NCI-H1092 (cell line): ENCODE measurements around the gene SNRPF.
"Not testable (repeated sequence)": the region's sequence is repeated elsewhere in the genome, so short reads cannot be mapped to it uniquely, and the experiment has no call there.

ENCODE experiments used
- DNase-seq: peaks from one replicate; lab custom pipeline; 2025; lab: John Stamatoyannopoulos, UW

The SNRPF gene

DNA sequence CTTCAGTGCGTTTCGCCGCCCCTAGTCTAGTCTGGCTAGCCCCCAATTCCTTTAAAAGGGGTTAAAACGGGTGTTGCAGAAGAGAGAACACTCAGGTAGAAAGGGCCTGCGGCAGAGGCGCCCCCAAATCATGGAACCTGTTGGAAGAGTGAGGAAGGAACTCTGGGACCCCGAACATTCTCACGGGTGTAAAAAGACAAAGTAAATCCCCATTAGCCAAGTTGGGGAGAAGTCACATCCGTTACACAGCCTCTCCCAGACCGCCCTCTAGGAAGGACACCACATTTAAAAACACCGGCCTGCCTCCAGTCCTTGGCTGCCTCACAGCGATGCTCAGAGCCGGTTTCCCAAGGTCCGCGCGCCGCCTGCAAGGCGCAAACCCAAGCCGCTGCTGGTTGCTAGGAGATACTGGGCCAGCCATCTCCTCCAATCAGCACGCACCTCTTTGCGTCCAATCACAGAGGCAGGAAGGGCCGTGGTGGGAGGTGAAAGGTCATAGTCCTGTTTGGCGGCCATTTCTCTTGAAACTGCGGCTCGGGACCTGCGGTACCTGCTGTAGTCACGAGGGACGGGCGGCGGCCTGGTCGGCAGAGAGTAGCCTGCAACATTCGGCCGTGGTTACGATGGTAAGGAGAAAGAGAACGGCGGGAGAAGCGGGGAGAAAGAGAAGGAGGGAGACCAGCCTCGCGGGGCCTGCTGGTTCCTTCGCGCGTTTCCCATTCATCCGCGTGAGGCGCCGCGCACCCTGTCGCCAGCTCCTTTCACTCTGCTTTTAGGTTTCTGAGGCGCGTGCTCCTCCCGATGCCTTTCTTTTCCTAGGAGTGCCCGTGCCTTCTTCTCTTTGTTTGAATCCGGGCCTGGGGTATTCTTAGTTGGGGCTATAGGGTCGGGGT, at the start of gene SNRPF:
Gene SNRPF (plus strand): TSS at position 502 of the 893 bp plus-strand sequence. CDS start 122 bp downstream, at position 624.
- peak; percentile 86 for DNase-seq

DNA sequence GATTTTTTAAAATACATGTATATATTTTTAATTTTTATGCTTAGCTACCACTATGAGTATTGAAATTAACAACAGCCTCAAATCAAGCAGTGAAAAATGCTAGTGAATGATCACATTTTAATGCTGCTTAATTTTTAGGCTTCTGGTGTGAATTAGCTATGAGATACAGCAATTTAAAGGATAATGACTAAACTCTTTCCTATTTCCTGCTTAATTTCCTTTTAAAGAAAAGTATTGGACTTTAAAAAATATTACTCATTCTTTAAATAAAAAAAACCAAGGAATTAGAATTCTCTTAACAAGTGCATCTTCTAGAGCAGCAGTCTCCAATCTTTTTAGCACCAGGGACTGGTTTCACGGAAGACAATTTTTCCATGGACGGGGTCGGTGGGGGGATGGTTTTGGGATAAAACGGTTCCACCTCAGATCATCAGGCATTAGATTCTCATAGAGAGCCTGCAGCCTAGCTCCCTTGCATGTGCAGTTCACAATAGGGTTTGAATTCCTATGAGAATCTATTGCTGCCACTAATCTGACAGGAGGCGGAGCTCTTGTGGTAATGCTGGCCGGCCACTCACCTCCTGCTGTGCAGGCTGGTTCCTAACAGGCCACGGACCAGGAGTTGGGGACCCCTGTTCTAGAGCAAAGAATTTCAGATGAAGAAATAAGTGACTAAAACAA, 49.6 kb upstream of the SNRPF start:
- DNase-seq = no peak

GRCh38 chr12:95810411-95810810, 48.3 kb upstream of the SNRPF start:
- DNase-seq = no peak

- not testable (repeated sequence) for DNase-seq
These were observed 46.6 kb upstream of the SNRPF start for GRCh38 chr12:95812155-95812554.

DNA sequence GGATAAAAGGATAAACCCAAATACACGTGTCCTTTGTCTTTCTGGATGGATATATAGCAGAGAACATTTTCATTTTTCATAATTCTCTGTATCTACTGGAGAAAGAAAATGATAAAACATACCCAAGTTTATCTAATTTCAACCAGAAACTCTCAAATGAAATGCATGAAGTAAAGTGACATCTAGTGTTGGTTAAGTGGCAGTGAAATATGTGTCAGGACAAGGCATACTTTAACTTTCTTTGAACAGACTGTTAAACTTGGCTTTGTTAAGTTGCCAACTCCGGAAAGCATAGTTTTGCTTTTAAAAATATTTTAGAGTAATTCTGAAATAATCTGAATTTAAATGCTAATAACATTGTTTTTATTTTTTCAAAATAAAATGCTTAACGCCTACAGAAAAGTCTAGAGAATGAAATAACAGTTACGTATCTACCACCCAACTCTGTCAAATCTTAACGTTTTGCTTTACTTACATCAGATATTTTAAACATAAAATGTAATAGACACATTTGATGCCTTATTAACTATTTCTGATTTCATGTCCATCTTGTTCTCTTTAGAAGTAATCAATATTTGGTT, 43.0 kb upstream of the SNRPF start:
- peak; percentile 4 for DNase-seq

- peak; percentile 40 for DNase-seq
These were observed 38.6 kb upstream of the SNRPF start for GRCh38 chr12:95820096-95820703.

GRCh38 chr12:95829395-95829794, 29.4 kb upstream of the SNRPF start:
- no peak for DNase-seq

GRCh38 chr12:95830335-95831089, 28.2 kb upstream of the SNRPF start:
- no peak for DNase-seq

DNA sequence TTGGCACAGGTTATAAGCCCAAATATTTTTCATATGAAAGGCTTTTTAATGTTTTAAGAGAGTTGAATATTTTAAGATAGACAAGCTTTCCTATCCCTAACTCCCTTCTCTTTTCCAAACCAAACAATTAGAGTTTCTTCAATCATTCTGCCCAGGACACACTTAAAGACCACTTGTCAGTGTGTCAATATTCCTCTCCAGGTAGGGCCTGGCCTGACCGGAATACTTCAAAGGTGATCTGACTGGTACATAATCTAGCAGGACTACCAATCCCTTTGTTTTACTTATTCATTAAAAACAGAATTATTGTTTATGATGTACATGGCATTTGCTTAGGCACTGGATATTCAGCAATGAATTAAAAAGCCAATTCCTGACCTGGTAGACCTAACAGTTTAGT, 24.2 kb upstream of the SNRPF start:
- no peak for DNase-seq

GRCh38 chr12:95836185-95836609, 22.6 kb upstream of the SNRPF start:
- peak; percentile 15 for DNase-seq

GRCh38 chr12:95836630-95837239, 22.0 kb upstream of the SNRPF start:
- DNase-seq = no peak

GRCh38 chr12:95837240-95838038, 21.3 kb upstream of the SNRPF start:
- DNase-seq = no peak

DNA sequence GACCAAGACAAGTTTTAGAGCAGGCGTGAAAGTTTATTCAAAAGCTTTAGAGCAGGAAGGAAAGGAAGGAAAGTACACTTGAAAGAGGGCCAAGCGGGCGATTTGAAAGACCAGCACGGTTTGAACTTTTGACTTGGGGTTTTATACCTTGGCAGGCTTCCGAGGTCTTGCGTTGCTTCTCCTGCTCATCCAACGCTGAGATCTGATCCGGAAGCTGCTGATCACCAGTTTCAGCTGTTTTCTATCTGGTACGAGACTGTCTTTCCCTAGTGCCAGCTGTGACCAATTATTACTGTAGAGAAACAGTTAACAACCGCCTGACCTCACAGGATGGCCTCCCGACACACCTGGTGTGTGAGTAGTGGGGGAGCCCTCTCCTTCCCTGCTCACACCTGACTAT, 20.6 kb upstream of the SNRPF start:
- no peak for DNase-seq

DNA sequence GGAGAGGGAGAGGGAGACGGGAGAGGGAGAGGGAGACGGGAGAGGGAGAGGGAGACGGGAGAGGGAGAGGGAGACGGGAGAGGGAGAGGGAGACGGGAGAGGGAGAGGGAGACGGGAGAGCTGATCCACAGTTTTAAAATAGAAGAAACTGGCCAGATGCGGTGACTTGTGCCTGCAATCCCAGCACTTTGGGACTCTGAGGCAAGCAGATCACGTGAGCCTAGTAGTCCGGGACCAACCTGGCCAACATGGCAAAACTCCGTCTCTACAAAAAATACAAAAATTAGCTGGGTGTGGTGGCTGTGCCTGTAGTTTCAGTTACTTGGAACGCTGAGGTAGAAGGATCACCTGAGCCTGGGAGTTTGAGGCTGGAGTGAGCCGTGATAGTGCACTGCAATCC, 16.3 kb upstream of the SNRPF start:
- DNase-seq = not testable (repeated sequence)

GRCh38 chr12:95848575-95849388, 10.0 kb upstream of the SNRPF start:
- no peak for DNase-seq

GRCh38 chr12:95851606-95852005, 7.1 kb upstream of the SNRPF start:
- DNase-seq = no peak

- no peak for DNase-seq
These were observed 6.6 kb upstream of the SNRPF start for GRCh38 chr12:95852133-95852532.

GRCh38 chr12:95857156-95857555, 1.6 kb upstream of the SNRPF start:
- no peak for DNase-seq

DNA sequence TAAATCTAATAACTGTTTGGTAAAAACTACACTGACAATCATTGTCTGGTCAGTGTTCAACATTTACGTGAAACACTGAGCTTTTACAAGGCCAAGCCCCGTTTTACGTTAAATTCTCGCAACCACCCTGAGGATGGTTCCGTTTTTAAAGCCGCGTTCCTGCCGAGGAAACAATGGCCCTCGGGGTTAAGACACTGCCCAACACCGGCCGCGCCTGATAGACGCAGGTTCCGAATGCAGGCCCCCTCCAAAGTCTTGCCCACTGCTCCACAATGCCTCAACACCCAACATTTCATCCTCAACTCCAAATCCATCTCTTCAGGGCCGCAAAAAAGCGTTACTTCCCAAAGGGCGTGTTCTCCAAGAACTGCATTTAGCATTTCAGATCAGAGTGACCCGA, 953 bp upstream of the SNRPF start:
- DNase-seq = no peak
